HepG2 (cell line): ENCODE measurements around the gene NAV2. TPM values are rescaled to one million over a fixed set of nuclear protein-coding genes. Genes with fewer than 3 reads are reported as not detected.

ENCODE experiments used
- ATAC-seq: fragments of 200-7000 bp; cut with Tn5 transposase; 3 replicates; pipeline ENCODE4 v1.9.1; 2020; ENCODE audit warnings: mild to moderate bottlenecking, moderate library complexity
- BruUV-seq: library from RNA; stranded (reverse); fragments of 400-500 nt; replicated peaks from 2 replicates; lab custom pipeline; 2021; lab: Mats Ljungman, UMichigan
- CTCF ChIA-PET: fragments of 300-600 bp; formaldehyde crosslinking; extraction: SDS; loops from one replicate; lab custom pipeline; 2021; ENCODE audit warnings: low total read pairs, inconsistent platforms, low intra/inter-chr PET ratio; lab: Yijun Ruan, JAX
- POLR2A ChIA-PET: fragments of 350-600 bp; sonication (Branson Sonifier 250); formaldehyde crosslinking; loops from one replicate; lab custom pipeline; 2020; ENCODE audit warnings: antibody characterized with exemption, inconsistent platforms; lab: Yijun Ruan, JAX
- DNase-seq: peaks from one replicate; pipeline ENCODE4 v3.0.0-alpha.2; 2015; ENCODE audit warnings: low spot score
- FAIRE-seq: peaks from 3 replicates; lab custom pipeline; 2011; peaks lifted over from hg19 to GRCh38; lab: Jason Lieb, UNC
- H2AFZ ChIP-seq: one replicate; pipeline ENCODE4 v1.6.1; 2011; ENCODE audit warnings: low read length, inconsistent platforms
- H3K27ac ChIP-seq: fragments of 300-600 bp; 3 replicates; pipeline ENCODE4 v1.8.0; 2011; ENCODE audit warnings: mixed run types, mild to moderate bottlenecking, mixed read lengths, low read length, inconsistent platforms; ENCODE audit not compliant: insufficient read depth; ENCODE audit errors: extremely low read length
- H3K27me3 ChIP-seq, 2 experiments: fragments of 200-600 bp in 1 of 2; 2 replicates in 1 of 2; 3 replicates in 1 of 2; pipeline versions ENCODE4 v1.6.0 to v1.8.0; 2011; ENCODE audit warnings: low read length in 2 of 2, mild to moderate bottlenecking in 2 of 2, moderate library complexity in 2 of 2, inconsistent platforms in 1 of 2; ENCODE audit not compliant: insufficient read depth in 2 of 2, control insufficient read depth in 1 of 2
- H3K36me3 ChIP-seq, 2 experiments: fragments of 200-600 bp in 1 of 2; replicated peaks in 1 of 2; 2 replicates in 1 of 2; 3 replicates in 1 of 2; pipeline versions ENCODE4 v1.5.1 to v1.8.0; 2011; ENCODE audit warnings: low read length in 2 of 2, inconsistent platforms in 1 of 2; ENCODE audit not compliant: insufficient read depth in 2 of 2, control insufficient read depth in 1 of 2
- H3K4me1 ChIP-seq: 2 replicates; pipeline ENCODE4 v1.5.1; 2012; ENCODE audit warnings: low read length, inconsistent platforms; ENCODE audit not compliant: insufficient read depth
- H3K4me2 ChIP-seq: 2 replicates; pipeline ENCODE4 v1.6.0; 2011; ENCODE audit warnings: low read depth, low read length, inconsistent platforms
- H3K4me3 ChIP-seq, 3 experiments: fragments of 200-600 bp in 1 of 3; sonication (generic), shearing (Covaris generic) in 1 of 3; replicated peaks in 1 of 3; 2 replicates each; pipeline ENCODE4 v1.5.1; 2011 to 2016; ENCODE audit warnings: low read length in 3 of 3, inconsistent platforms in 2 of 3, low read depth in 2 of 3, mild to moderate bottlenecking in 2 of 3, control low read depth in 1 of 3, mixed read lengths in 1 of 3; ENCODE audit not compliant: insufficient read depth in 1 of 3
- H3K79me2 ChIP-seq: one replicate; pipeline ENCODE4 v1.6.1; 2011; ENCODE audit warnings: low read length, inconsistent platforms; ENCODE audit not compliant: insufficient read depth
- H3K9ac ChIP-seq: 2 replicates; pipeline ENCODE4 v1.6.0; 2011; ENCODE audit warnings: mild to moderate bottlenecking, low read depth, low read length, inconsistent platforms; ENCODE audit not compliant: insufficient read depth
- H3K9me3 ChIP-seq: 2 replicates; pipeline ENCODE4 v1.5.1; 2012; ENCODE audit warnings: mild to moderate bottlenecking, low read length
- H4K20me1 ChIP-seq: 2 replicates; pipeline ENCODE4 v1.6.0; 2011; ENCODE audit warnings: inconsistent platforms, mild to moderate bottlenecking, low read length, moderate library complexity; ENCODE audit not compliant: insufficient read depth
- CCDC6 ChIP-seq: sonication (generic); formaldehyde crosslinking; IDR thresholded peaks from 2 replicates; pipeline ENCODE4 v1.8.1; 2022; ENCODE audit warnings: mild to moderate bottlenecking, missing genetic modification reagents, moderate library complexity
- MAFK ChIP-seq, 2 experiments: IDR thresholded peaks in 1 of 2; conservative IDR thresholded peaks in 1 of 2; 2 replicates each; pipeline ENCODE4 v1.6.1; 2011; ENCODE audit warnings: improper control_type of control experiment in 2 of 2, low read length in 2 of 2
- SP2 ChIP-seq: sonication (generic); formaldehyde crosslinking; IDR thresholded peaks from 2 replicates; pipeline ENCODE4 v1.5.1; 2020; ENCODE audit warnings: mild to moderate bottlenecking, missing genetic modification reagents
- TEAD3 ChIP-seq: optimal IDR thresholded peaks from 2 replicates; pipeline ENCODE3; 2016; ENCODE audit warnings: borderline replicate concordance
- ZNF253 ChIP-seq: sonication (generic); formaldehyde crosslinking; IDR thresholded peaks from 2 replicates; pipeline ENCODE4 v1.8.0; 2022; ENCODE audit warnings: mild to moderate bottlenecking, missing genetic modification reagents, borderline replicate concordance
- ZNF430 ChIP-seq: sonication (generic); formaldehyde crosslinking; IDR thresholded peaks from 2 replicates; pipeline ENCODE4 v1.9.0; 2021; ENCODE audit warnings: mild to moderate bottlenecking, missing genetic modification reagents
- ZNF569 ChIP-seq: sonication (generic); formaldehyde crosslinking; IDR thresholded peaks from 2 replicates; pipeline ENCODE4 v1.5.0; 2020; ENCODE audit warnings: mild to moderate bottlenecking, missing genetic modification reagents, moderate library complexity, borderline replicate concordance
- ZSCAN22 ChIP-seq: sonication (generic); formaldehyde crosslinking; IDR thresholded peaks from 2 replicates; pipeline ENCODE4 v1.4.0; 2020; ENCODE audit warnings: mild to moderate bottlenecking, missing genetic modification reagents
- WGBS: methylation state at CpG from one replicate; pipeline ENCODE4 v1.1.6; 2017; ENCODE audit warnings: low lambda C conversion rate; 5-methylcytosine and 5-hydroxymethylcytosine counted together
- in situ Hi-C: cut with HindIII; loops from 2 replicates; pipeline ENCODE4 v1.10.0; 2017; ENCODE audit warnings: low pct_unique_long_range_greater_than_20kb; ENCODE audit not compliant: extremely low pct_ligation_motif_present
- intact Hi-C: fragments of 100-400 bp; cut with micrococcal nuclease; formaldehyde crosslinking; loops from one replicate; pipeline ENCODE4 v1.10.0; 2022; ENCODE audit not compliant: unreplicated experiment
- polyA plus RNA-seq, 8 experiments: library from polyadenylated mRNA; depleted of rRNA in 3 of 8; stranded (reverse) in 7 of 8; unstranded in 1 of 8; fragments of >200 nt; fragmentation: Illumina TruSeq in 4 of 8; extraction: Trizol in 4 of 8; gene quantifications; 2 replicates each; pipeline versions ENCODE4 v1.2.1 to v1.2.3, GENCODE V29; 2011 to 2016; ENCODE audit warnings: low read depth in 4 of 8, missing spikeins in 1 of 8, mixed read lengths in 1 of 8; ENCODE audit not compliant: insufficient read depth in 1 of 8
- total RNA-seq, 5 experiments: library from RNA; depleted of rRNA; stranded (reverse); fragments of >200 nt; fragmentation: Illumina TruSeq; extraction: Trizol; gene quantifications; 2 replicates each; pipeline ENCODE4 v1.2.3, GENCODE V29; 2016; ENCODE audit warnings: low read depth in 1 of 5
- TF ChIP-seq, protein P1 (sequence below): sonication (generic); formaldehyde crosslinking; IDR thresholded peaks from 2 replicates; pipeline ENCODE4 v1.4.0; 2020; ENCODE audit warnings: mild to moderate bottlenecking, missing genetic modification reagents
- TF ChIP-seq, protein P2 (sequence below), 2 experiments: sonication (generic) in 1 of 2; formaldehyde crosslinking in 1 of 2; IDR thresholded peaks; 2 replicates each; pipeline versions ENCODE4 v1.4.0 to v1.6.1; 2018 to 2020; ENCODE audit warnings: missing genetic modification reagents in 2 of 2, borderline replicate concordance in 1 of 2, low read depth in 1 of 2, mild to moderate bottlenecking in 1 of 2, missing biosample characterization in 1 of 2
- TF ChIP-seq, protein P3 (sequence below): sonication (generic); formaldehyde crosslinking; IDR thresholded peaks from 2 replicates; pipeline ENCODE4 v1.9.0; 2021; ENCODE audit warnings: missing genetic modification reagents, borderline replicate concordance
- TF ChIP-seq, protein P4 (sequence below): sonication (generic); formaldehyde crosslinking; IDR thresholded peaks from 2 replicates; pipeline ENCODE4 v1.5.1; 2020; ENCODE audit warnings: mild to moderate bottlenecking, moderate library complexity, missing genetic modification reagents

Gene NAV2
- total and polyA plus RNA-seq, 2 of the 13 experiments (the other 11 are each of a cell fraction or from before 2014, with no cell fraction given), result 9.3 to 34.6 TPM

DNA sequence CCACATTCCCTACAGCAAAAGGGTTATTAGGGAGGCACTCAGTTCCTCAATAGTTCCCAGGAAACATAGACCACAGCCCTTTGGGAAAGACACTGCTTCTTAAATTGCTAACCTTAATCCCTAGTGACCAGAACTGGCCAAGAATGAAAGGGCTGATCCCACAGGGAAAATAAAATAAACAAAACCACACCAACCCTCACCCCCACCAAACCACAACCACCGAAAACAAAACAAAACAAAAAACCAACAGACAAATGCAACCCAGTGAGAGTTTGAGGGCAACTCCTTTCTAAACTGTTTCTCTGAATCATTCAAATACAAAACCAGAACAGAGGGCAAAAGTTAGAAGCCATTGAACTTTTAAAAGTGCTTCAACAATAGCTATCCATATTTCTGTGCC lies 57.2 kb downstream of the NAV2 start:
- H3K79me2 ChIP-seq, result no peaks in the 10 kb centered on the region
- intact Hi-C loops (no loop called here), in situ Hi-C loops (no loop called here)
- no TSS peak for BruUV-seq
- H3K4me2 ChIP-seq, result no peak overlapping the region
- H3K4me3 ChIP-seq, result no peak overlapping the region
- no peak overlapping the region for H3K27ac ChIP-seq
- H3K9ac ChIP-seq, result no peak overlapping the region
- ATAC-seq (no peak), DNase-seq (no peak), FAIRE-seq (no peak)
- TF ChIP-seq ZNF430 (CRISPR knock-in tag), result no peak
- TF ChIP-seq, protein P1, sequence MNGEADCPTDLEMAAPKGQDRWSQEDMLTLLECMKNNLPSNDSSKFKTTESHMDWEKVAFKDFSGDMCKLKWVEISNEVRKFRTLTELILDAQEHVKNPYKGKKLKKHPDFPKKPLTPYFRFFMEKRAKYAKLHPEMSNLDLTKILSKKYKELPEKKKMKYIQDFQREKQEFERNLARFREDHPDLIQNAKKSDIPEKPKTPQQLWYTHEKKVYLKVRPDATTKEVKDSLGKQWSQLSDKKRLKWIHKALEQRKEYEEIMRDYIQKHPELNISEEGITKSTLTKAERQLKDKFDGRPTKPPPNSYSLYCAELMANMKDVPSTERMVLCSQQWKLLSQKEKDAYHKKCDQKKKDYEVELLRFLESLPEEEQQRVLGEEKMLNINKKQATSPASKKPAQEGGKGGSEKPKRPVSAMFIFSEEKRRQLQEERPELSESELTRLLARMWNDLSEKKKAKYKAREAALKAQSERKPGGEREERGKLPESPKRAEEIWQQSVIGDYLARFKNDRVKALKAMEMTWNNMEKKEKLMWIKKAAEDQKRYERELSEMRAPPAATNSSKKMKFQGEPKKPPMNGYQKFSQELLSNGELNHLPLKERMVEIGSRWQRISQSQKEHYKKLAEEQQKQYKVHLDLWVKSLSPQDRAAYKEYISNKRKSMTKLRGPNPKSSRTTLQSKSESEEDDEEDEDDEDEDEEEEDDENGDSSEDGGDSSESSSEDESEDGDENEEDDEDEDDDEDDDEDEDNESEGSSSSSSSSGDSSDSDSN (CRISPR knock-in tag), result no peak
- TF ChIP-seq ZSCAN22 (CRISPR knock-in tag), result no peak
- no peak for TF ChIP-seq ZNF253 (CRISPR knock-in tag)
- TF ChIP-seq, protein P2, sequence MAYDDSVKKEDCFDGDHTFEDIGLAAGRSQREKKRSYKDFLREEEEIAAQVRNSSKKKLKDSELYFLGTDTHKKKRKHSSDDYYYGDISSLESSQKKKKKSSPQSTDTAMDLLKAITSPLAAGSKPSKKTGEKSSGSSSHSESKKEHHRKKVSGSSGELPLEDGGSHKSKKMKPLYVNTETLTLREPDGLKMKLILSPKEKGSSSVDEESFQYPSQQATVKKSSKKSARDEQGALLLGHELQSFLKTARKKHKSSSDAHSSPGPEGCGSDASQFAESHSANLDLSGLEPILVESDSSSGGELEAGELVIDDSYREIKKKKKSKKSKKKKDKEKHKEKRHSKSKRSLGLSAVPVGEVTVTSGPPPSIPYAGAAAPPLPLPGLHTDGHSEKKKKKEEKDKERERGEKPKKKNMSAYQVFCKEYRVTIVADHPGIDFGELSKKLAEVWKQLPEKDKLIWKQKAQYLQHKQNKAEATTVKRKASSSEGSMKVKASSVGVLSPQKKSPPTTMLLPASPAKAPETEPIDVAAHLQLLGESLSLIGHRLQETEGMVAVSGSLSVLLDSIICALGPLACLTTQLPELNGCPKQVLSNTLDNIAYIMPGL (CRISPR knock-in tag; IDR thresholded peaks at IDR 0.05; ENCODE audit: borderline replicate concordance in 1 of 2, low read depth in 1 of 2), result no peak
- no peak for TF ChIP-seq CCDC6 (CRISPR knock-in tag)
- TF ChIP-seq TEAD3 (CRISPR knock-in tag), result no peak
- no peak for TF ChIP-seq ZNF569 (CRISPR knock-in tag)
- TF ChIP-seq, protein P3, sequence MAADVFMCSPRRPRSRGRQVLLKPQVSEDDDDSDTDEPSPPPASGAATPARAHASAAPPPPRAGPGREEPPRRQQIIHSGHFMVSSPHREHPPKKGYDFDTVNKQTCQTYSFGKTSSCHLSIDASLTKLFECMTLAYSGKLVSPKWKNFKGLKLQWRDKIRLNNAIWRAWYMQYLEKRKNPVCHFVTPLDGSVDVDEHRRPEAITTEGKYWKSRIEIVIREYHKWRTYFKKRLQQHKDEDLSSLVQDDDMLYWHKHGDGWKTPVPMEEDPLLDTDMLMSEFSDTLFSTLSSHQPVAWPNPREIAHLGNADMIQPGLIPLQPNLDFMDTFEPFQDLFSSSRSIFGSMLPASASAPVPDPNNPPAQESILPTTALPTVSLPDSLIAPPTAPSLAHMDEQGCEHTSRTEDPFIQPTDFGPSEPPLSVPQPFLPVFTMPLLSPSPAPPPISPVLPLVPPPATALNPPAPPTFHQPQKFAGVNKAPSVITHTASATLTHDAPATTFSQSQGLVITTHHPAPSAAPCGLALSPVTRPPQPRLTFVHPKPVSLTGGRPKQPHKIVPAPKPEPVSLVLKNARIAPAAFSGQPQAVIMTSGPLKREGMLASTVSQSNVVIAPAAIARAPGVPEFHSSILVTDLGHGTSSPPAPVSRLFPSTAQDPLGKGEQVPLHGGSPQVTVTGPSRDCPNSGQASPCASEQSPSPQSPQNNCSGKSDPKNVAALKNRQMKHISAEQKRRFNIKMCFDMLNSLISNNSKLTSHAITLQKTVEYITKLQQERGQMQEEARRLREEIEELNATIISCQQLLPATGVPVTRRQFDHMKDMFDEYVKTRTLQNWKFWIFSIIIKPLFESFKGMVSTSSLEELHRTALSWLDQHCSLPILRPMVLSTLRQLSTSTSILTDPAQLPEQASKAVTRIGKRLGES (CRISPR knock-in tag), result no peak
- TF ChIP-seq, protein P4, sequence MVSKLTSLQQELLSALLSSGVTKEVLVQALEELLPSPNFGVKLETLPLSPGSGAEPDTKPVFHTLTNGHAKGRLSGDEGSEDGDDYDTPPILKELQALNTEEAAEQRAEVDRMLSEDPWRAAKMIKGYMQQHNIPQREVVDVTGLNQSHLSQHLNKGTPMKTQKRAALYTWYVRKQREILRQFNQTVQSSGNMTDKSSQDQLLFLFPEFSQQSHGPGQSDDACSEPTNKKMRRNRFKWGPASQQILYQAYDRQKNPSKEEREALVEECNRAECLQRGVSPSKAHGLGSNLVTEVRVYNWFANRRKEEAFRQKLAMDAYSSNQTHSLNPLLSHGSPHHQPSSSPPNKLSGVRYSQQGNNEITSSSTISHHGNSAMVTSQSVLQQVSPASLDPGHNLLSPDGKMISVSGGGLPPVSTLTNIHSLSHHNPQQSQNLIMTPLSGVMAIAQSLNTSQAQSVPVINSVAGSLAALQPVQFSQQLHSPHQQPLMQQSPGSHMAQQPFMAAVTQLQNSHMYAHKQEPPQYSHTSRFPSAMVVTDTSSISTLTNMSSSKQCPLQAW (CRISPR knock-in tag), result no peak
- TF ChIP-seq MAFK (conservative IDR thresholded peaks at IDR 0.05 in 1 of 2, IDR thresholded peaks at IDR 0.05 in 1 of 2; ENCODE audit: low read length in 2 of 2), result no peak
- no peak for TF ChIP-seq SP2 (CRISPR knock-in tag)
- no peaks in the 10 kb centered on the region for H3K9me3 ChIP-seq
- CTCF ChIA-PET, result no interaction called here
- H3K36me3 ChIP-seq, result no peaks in the 10 kb centered on the region
- H3K27me3 ChIP-seq, result peaks cover 2 to 5% of the 10 kb centered on the region in 2 experiments; a peak in 4 of 5 replicates
- POLR2A ChIA-PET, result no interaction called here
- H4K20me1 ChIP-seq, result no peaks in the 10 kb centered on the region
- H2AFZ ChIP-seq, result no peak overlapping the region
- 0% methylated on average over 1 of the region's 1 CpG for WGBS
- H3K4me1 ChIP-seq, result no peaks in the 10 kb centered on the region
